ENCODE results near the gene MED10. TPM values are rescaled to one million over a fixed set of nuclear protein-coding genes. Genes with fewer than 3 reads are reported as not detected.

MED10 gene
- total RNA-seq, 1 donor from 2014 or later, result 6.3 TPM

GRCh38 chr5:6399980-6400910 is 21.9 kb upstream of the MED10 start:
- no peak overlapping the region for H3K9ac ChIP-seq (ENCODE audit: low read depth in 1 of 3, low read length in 3 of 3)
- H3K27me3 ChIP-seq (ENCODE audit: control insufficient read depth in 3 of 3, insufficient read depth in 3 of 3, low read length in 3 of 3), result peaks cover 0 to under 1% (median 0%) of the 10 kb centered on the region in 3 donors
- H3K9me3 ChIP-seq (ENCODE audit: control insufficient read depth in 3 of 3, low read length in 3 of 3), result peaks cover 0 to 3% (median 0%) of the 10 kb centered on the region in 3 donors
- no peak overlapping the region for H3K27ac ChIP-seq (ENCODE audit: low read depth, low read length)
- H3K4me3 ChIP-seq (ENCODE audit: low read length in 3 of 3), result no peak overlapping the region
- no peaks in the 10 kb centered on the region for H3K36me3 ChIP-seq (ENCODE audit: control insufficient read depth in 3 of 3, insufficient read depth in 3 of 3, low read length in 3 of 3)
- peaks cover 0 to 5% (median 4%) of the 10 kb centered on the region in 3 donors for H3K4me1 ChIP-seq (ENCODE audit: control insufficient read depth in 3 of 3, insufficient read depth in 3 of 3, low read length in 3 of 3)

DNA sequence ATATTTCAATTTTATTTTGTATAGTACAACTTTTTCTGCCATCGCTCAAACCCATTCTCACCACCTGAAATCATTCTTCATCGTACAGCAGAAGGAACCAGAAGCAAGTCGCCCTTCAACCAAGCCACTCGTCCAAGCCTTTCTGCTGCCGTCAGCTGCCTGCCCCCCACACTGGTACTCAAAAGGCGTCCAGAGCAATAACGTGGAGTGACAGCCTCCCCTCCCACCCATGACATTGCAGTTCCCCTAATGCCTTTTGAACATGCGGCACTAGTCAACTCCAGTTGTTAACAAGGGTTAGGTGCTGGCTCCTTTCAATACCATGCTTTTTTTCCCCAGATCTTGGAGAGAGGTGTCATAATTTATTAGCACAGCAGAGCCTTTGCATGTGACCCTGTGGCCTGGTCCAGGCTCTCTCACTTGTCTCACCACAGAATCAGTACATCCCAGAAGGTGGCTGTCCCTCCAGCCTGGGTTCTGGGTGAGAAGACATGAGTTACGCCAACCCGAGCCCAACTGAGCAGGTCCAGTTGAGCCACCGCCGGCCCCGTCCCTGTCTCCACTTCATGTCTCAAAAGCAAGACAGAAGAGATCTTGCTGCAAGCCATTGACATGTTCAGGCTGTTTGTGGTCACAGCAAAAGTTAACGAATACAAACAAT is 20.4 kb upstream of the MED10 start:
- Histone ChIP-seq H3K4me1 (ENCODE audit: control insufficient read depth in 3 of 3, insufficient read depth in 3 of 3, low read length in 3 of 3) (peaks cover 0 to 5% (median 4%) of the 10 kb centered on the region in 3 donors), H3K9me3 (ENCODE audit: control insufficient read depth in 3 of 3, low read length in 3 of 3) (peaks cover 0 to 3% (median 0%) of the 10 kb centered on the region in 3 donors), H3K9ac (ENCODE audit: low read depth in 1 of 3, low read length in 3 of 3) (no peak overlapping the region), H3K4me3 (ENCODE audit: low read length in 3 of 3) (no peak overlapping the region), H3K36me3 (ENCODE audit: control insufficient read depth in 3 of 3, insufficient read depth in 3 of 3, low read length in 3 of 3) (no peaks in the 10 kb centered on the region), H3K27me3 (ENCODE audit: control insufficient read depth in 3 of 3, insufficient read depth in 3 of 3, low read length in 3 of 3) (peaks cover under 1 to 8% (median 3%) of the 10 kb centered on the region in 3 donors), H3K27ac (ENCODE audit: low read depth, low read length) (no peak overlapping the region)

- Histone ChIP-seq H3K4me1 (ENCODE audit: control insufficient read depth in 3 of 3, insufficient read depth in 3 of 3, low read length in 3 of 3) (peaks cover 0 to 4% (median 0%) of the 10 kb centered on the region in 3 donors), H3K9me3 (ENCODE audit: control insufficient read depth in 3 of 3, low read length in 3 of 3) (peaks cover 0 to 3% (median 0%) of the 10 kb centered on the region in 3 donors), H3K9ac (ENCODE audit: low read depth in 1 of 3, low read length in 3 of 3) (no peak overlapping the region), H3K27me3 (ENCODE audit: control insufficient read depth in 3 of 3, insufficient read depth in 3 of 3, low read length in 3 of 3) (peaks cover 5 to 8% (median 5%) of the 10 kb centered on the region in 3 donors), H3K4me3 (ENCODE audit: low read length in 3 of 3) (no peak overlapping the region), H3K36me3 (ENCODE audit: control insufficient read depth in 3 of 3, insufficient read depth in 3 of 3, low read length in 3 of 3) (no peaks in the 10 kb centered on the region), H3K27ac (ENCODE audit: low read depth, low read length) (no peak overlapping the region)
Measured at GRCh38 chr5:6397536-6398269, 19.4 kb upstream of the MED10 start.

- H3K4me1 ChIP-seq (ENCODE audit: control insufficient read depth in 3 of 3, insufficient read depth in 3 of 3, low read length in 3 of 3), result no peaks in the 10 kb centered on the region
- H3K27me3 ChIP-seq (ENCODE audit: control insufficient read depth in 3 of 3, insufficient read depth in 3 of 3, low read length in 3 of 3), result peaks cover 6 to 11% (median 10%) of the 10 kb centered on the region in 3 donors
- H3K4me3 ChIP-seq (ENCODE audit: low read length in 3 of 3), result no peak overlapping the region
- H3K9ac ChIP-seq (ENCODE audit: low read depth in 1 of 3, low read length in 3 of 3), result no peak overlapping the region
- no peaks in the 10 kb centered on the region for H3K36me3 ChIP-seq (ENCODE audit: control insufficient read depth in 3 of 3, insufficient read depth in 3 of 3, low read length in 3 of 3)
- peaks cover 0 to 3% (median 0%) of the 10 kb centered on the region in 3 donors for H3K9me3 ChIP-seq (ENCODE audit: control insufficient read depth in 3 of 3, low read length in 3 of 3)
- H3K27ac ChIP-seq (ENCODE audit: low read depth, low read length), result no peak overlapping the region
Measured at GRCh38 chr5:6396836-6397535, 18.6 kb upstream of the MED10 start.

GRCh38 chr5:6396043-6396442 is 17.7 kb upstream of the MED10 start:
- Histone ChIP-seq H3K36me3 (ENCODE audit: control insufficient read depth in 3 of 3, insufficient read depth in 3 of 3, low read length in 3 of 3) (no peaks in the 10 kb centered on the region), H3K9me3 (ENCODE audit: control insufficient read depth in 3 of 3, low read length in 3 of 3) (peaks cover 0 to 3% (median 0%) of the 10 kb centered on the region in 3 donors)

DNA sequence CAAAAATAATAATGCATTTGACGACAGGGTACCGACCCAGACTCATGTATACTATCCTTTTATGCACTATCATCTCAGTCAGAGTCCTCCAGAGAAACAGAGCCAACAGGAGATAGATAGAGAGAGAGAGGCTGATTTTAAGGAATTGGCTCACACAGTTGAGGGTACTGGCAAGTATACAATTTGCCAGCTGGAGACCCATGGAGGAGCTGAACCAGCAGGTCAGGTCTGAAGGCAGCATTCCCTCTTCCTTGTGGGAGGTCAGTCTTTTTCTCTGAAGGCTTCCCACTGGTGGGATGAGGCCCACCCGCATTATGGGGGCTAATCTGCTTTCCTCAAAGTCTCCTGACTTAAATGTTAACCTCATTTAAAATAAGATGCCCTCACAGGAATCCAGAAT is 17.3 kb upstream of the MED10 start:
- Histone ChIP-seq H3K27me3 (ENCODE audit: control insufficient read depth in 3 of 3, insufficient read depth in 3 of 3, low read length in 3 of 3) (peaks cover 6 to 15% (median 10%) of the 10 kb centered on the region in 3 donors), H3K4me1 (ENCODE audit: control insufficient read depth in 3 of 3, insufficient read depth in 3 of 3, low read length in 3 of 3) (no peaks in the 10 kb centered on the region)

More at GRCh38 chr5:6396043-6396442, 17.7 kb upstream of the MED10 start:
- Histone ChIP-seq H3K9ac (ENCODE audit: low read depth in 1 of 3, low read length in 3 of 3) (no peak overlapping the region), H3K4me3 (ENCODE audit: low read length in 3 of 3) (no peak overlapping the region), H3K27ac (ENCODE audit: low read depth, low read length) (no peak overlapping the region), H3K4me1 (ENCODE audit: control insufficient read depth in 3 of 3, insufficient read depth in 3 of 3, low read length in 3 of 3) (no peaks in the 10 kb centered on the region), H3K27me3 (ENCODE audit: control insufficient read depth in 3 of 3, insufficient read depth in 3 of 3, low read length in 3 of 3) (peaks cover 6 to 15% (median 10%) of the 10 kb centered on the region in 3 donors)

DNA sequence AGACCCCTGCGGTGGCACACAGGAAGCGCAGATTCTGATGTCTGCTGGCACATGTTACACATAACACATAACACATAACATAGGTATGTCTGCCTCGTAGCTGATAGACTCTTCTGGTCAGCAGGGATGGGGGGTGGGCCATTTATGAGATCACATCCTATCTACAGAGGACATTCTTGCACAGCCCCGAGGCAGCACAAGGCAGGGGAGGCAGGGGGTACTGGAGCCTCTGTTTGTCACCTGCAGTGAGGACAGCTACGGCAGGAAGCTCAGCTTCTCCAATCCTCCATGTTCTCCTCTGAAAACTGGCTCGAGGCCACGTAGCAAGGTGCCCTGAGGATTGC is 16.7 kb upstream of the MED10 start:
- H3K9me3 ChIP-seq (ENCODE audit: control insufficient read depth in 3 of 3, low read length in 3 of 3), result peaks cover 0 to 3% (median 0%) of the 10 kb centered on the region in 3 donors
- H3K9ac ChIP-seq (ENCODE audit: low read depth in 1 of 3, low read length in 3 of 3), result no peak overlapping the region
- no peak overlapping the region for H3K4me3 ChIP-seq (ENCODE audit: low read length in 3 of 3)
- H3K36me3 ChIP-seq (ENCODE audit: control insufficient read depth in 3 of 3, insufficient read depth in 3 of 3, low read length in 3 of 3), result no peaks in the 10 kb centered on the region
- peaks cover 6 to 16% (median 10%) of the 10 kb centered on the region in 3 donors for H3K27me3 ChIP-seq (ENCODE audit: control insufficient read depth in 3 of 3, insufficient read depth in 3 of 3, low read length in 3 of 3)
- H3K4me1 ChIP-seq (ENCODE audit: control insufficient read depth in 3 of 3, insufficient read depth in 3 of 3, low read length in 3 of 3), result no peaks in the 10 kb centered on the region
- H3K27ac ChIP-seq (ENCODE audit: low read depth, low read length), result no peak overlapping the region

More for the DNA sequence above, 17.3 kb upstream of the MED10 start:
- Histone ChIP-seq H3K36me3 (ENCODE audit: control insufficient read depth in 3 of 3, insufficient read depth in 3 of 3, low read length in 3 of 3) (no peaks in the 10 kb centered on the region), H3K27ac (ENCODE audit: low read depth, low read length) (no peak overlapping the region), H3K4me3 (ENCODE audit: low read length in 3 of 3) (no peak overlapping the region), H3K9ac (ENCODE audit: low read depth in 1 of 3, low read length in 3 of 3) (no peak overlapping the region), H3K9me3 (ENCODE audit: control insufficient read depth in 3 of 3, low read length in 3 of 3) (peaks cover 0 to 3% (median 0%) of the 10 kb centered on the region in 3 donors)

GRCh38 chr5:6394429-6395101 is 16.2 kb upstream of the MED10 start:
- Histone ChIP-seq H3K9me3 (ENCODE audit: control insufficient read depth in 3 of 3, low read length in 3 of 3) (peaks cover 0 to 3% (median 0%) of the 10 kb centered on the region in 3 donors), H3K9ac (ENCODE audit: low read depth in 1 of 3, low read length in 3 of 3) (no peak overlapping the region), H3K36me3 (ENCODE audit: control insufficient read depth in 3 of 3, insufficient read depth in 3 of 3, low read length in 3 of 3) (no peaks in the 10 kb centered on the region), H3K4me3 (ENCODE audit: low read length in 3 of 3) (no peak overlapping the region), H3K27ac (ENCODE audit: low read depth, low read length) (no peak overlapping the region), H3K27me3 (ENCODE audit: control insufficient read depth in 3 of 3, insufficient read depth in 3 of 3, low read length in 3 of 3) (peaks cover 6 to 18% (median 10%) of the 10 kb centered on the region in 3 donors), H3K4me1 (ENCODE audit: control insufficient read depth in 3 of 3, insufficient read depth in 3 of 3, low read length in 3 of 3) (no peaks in the 10 kb centered on the region)

Data from skeletal muscle tissue (tissue), 4 donors.